ENCODE results near the gene SEC14L5. TPM values are rescaled to one million over a fixed set of nuclear protein-coding genes. Genes with fewer than 3 reads are reported as not detected.

Gene SEC14L5
- total and polyA plus RNA-seq, 10 donors: 0.06 to 0.94 (median 0.26) TPM; not detected in 1

DNA sequence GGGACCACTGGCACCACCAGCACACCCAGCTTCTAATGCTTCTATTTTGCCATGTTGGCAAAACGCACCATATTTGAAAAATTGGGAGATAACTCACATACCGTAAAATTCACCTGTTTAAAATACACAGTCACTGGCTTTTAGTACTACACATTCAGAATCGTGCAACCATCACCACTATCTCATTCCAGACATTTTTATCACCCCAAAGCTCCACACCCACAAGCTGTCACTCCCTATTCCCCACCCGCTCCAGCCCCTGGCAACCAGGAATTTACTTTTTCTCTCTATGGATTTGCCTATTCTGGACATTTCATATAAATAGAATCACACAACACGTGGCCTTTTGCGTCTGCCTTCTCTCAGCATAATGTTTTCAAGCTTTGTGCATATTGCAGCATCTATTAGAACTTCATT is 46.2 kb upstream of the SEC14L5 start:
- no peaks in the 10 kb centered on the region for H3K9me3 ChIP-seq
- H3K4me1 ChIP-seq: no peaks in the 10 kb centered on the region
- WGBS, 5 donors: 71 to 83% (median 77%) methylated on average over 6 of the region's 6 CpGs
- no peak for TF ChIP-seq POLR2A (IDR thresholded peaks at IDR 0.05)
- no peak for TF ChIP-seq POLR2AphosphoS5 (IDR thresholded peaks at IDR 0.05)
- TF ChIP-seq, protein P1, sequence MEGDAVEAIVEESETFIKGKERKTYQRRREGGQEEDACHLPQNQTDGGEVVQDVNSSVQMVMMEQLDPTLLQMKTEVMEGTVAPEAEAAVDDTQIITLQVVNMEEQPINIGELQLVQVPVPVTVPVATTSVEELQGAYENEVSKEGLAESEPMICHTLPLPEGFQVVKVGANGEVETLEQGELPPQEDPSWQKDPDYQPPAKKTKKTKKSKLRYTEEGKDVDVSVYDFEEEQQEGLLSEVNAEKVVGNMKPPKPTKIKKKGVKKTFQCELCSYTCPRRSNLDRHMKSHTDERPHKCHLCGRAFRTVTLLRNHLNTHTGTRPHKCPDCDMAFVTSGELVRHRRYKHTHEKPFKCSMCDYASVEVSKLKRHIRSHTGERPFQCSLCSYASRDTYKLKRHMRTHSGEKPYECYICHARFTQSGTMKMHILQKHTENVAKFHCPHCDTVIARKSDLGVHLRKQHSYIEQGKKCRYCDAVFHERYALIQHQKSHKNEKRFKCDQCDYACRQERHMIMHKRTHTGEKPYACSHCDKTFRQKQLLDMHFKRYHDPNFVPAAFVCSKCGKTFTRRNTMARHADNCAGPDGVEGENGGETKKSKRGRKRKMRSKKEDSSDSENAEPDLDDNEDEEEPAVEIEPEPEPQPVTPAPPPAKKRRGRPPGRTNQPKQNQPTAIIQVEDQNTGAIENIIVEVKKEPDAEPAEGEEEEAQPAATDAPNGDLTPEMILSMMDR (IDR thresholded peaks at IDR 0.05 in 8 of 11, conservative IDR thresholded peaks at IDR 0.05 in 3 of 11): no peak
- peaks cover 0 to 19% (median 0%) of the 10 kb centered on the region in 7 donors for H3K27me3 ChIP-seq (replicated peaks in 1 of 7)
- H3K4me3 ChIP-seq: no peak overlapping the region
- H3K36me3 ChIP-seq: no peaks in the 10 kb centered on the region
- intact Hi-C loops (cut with DNase I; ENCODE audit: low total_unique reads): no loop called here
- no peak overlapping the region for H3K27ac ChIP-seq
- no peak for DNase-seq

DNA sequence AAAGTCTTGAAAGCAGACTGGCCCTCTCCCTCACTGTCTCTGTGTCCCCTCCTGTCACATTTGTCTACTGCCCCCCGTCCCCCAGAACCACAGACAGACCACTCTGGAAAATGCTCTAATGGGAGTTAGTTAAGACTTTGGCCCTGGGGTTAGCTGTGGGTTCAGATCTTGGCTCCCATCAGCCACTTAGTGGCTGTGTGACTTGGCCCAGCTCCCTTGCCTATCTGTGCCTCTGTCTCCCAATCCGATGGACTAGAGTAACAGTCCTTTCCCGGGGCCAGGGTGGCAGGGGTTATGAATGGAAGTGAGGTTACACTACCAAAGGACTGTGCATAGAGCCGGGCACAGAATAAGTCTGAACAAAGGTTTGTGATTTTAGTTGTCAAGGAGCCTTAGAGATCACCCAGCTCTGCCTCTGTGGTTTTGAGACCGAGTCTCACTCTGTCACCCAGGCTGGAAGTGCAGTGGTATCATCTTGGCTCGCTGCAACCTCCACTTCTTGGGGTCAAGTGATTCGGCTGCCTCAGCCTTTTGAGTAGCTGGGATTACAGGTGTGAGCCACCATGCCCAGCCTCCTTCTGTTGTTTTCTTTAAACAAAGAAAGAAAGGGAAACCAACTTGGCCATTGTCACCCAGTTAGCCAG is 44.9 kb upstream of the SEC14L5 start:
- 74 to 91% (median 79%) methylated on average over 6 to 7 of the region's 7 CpGs for WGBS, 5 donors
- H3K27ac ChIP-seq: no peak overlapping the region
- intact Hi-C loops (cut with DNase I; ENCODE audit: low total_unique reads): no loop called here
- no peaks in the 10 kb centered on the region for H3K36me3 ChIP-seq
- TF ChIP-seq POLR2A (IDR thresholded peaks at IDR 0.05) (no peak), POLR2AphosphoS5 (IDR thresholded peaks at IDR 0.05) (no peak)
- H3K27me3 ChIP-seq (replicated peaks in 1 of 7): peaks cover 0 to 19% (median 0%) of the 10 kb centered on the region in 7 donors
- H3K4me3 ChIP-seq: no peak overlapping the region
- peak; percentile 15 for DNase-seq
- no peaks in the 10 kb centered on the region for H3K9me3 ChIP-seq
- no peaks in the 10 kb centered on the region for H3K4me1 ChIP-seq

DNA sequence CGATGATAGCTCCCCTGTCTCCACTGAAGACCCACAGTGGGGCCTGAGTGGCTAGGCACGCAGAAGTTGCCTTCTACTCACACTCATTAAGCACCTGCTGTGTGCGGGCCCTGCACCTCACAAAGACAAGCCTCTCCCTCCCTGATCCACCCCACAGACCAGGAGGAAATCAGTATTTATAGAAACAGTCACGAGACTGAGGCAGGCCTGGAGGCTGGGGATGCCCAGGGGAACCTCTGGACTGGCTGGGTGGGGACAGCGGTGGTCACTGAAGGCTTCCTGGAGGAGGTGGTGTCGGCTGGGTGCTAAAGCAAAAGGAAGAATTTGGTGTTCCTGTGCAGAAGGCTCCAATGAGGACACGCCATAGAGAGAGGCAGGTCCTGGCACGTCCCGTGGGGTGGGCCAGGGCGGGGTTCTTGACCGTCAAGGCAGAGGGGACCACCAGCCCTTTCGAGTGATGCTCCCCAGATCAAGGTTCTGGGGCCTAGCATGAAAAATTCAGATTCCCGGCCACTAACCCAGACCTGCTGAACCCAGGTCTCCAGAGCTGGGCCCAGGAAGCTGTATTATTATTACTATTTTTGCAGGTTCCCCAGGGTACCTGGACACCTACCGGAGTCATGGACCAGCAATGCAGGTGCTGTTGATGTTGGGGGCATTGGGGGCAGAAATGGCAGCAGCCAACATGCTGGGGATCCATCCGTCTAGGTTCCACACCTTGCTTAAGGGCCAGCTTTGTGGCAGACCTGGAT is 44.2 kb upstream of the SEC14L5 start:
- WGBS, 5 donors: 83 to 93% (median 89%) methylated on average over 15 of the region's 15 CpGs
- Histone ChIP-seq H3K4me1 (no peaks in the 10 kb centered on the region), H3K27me3 (replicated peaks in 1 of 7) (peaks cover 0 to 19% (median 0%) of the 10 kb centered on the region in 7 donors), H3K4me3 (no peak overlapping the region), H3K27ac (no peak overlapping the region), H3K36me3 (no peaks in the 10 kb centered on the region), H3K9me3 (no peaks in the 10 kb centered on the region)
- no peak for DNase-seq
- intact Hi-C loops (cut with DNase I; ENCODE audit: low total_unique reads): no loop called here
- TF ChIP-seq, protein P1 (IDR thresholded peaks at IDR 0.05 in 8 of 11, conservative IDR thresholded peaks at IDR 0.05 in 3 of 11): no peak
- TF ChIP-seq POLR2AphosphoS5 (IDR thresholded peaks at IDR 0.05) (no peak), POLR2A (IDR thresholded peaks at IDR 0.05) (no peak)

DNA sequence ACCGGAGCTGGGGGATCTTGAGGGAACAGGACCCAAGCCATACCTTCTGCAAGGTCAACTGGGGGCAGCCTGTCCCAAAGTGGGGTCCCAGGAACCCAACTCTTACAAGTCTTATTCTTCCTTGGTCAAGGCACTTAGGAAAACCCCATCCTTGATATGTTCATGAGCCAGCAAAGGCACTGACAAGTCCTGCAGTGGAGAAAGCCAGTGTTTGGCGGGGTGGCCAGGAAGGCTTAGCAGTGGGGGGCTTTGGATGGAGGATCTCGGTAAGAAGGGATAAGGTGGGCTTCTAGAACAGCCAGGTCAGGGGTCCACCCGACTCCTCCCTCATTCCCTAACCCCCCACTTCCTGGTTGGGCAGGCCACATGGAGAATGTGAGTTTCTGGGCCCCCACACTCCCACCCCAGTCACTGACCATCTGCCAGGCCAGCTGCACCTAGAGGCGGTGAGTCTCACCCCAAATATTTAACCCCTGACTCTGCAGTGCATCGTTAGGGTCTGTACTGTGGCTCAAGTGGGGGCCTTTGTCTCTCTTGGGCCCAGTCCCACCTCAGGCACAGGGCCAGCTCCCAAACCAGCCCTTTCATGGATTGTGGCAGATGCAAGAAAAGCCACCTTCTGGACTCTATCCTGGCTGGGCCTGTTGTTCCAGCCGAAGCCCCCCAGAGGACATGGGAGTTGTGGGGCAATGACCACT is 43.5 kb upstream of the SEC14L5 start:
- Histone ChIP-seq H3K4me1 (no peaks in the 10 kb centered on the region), H3K4me3 (no peak overlapping the region), H3K36me3 (no peaks in the 10 kb centered on the region), H3K27ac (no peak overlapping the region), H3K27me3 (replicated peaks in 1 of 7) (peaks cover 0 to 19% (median 0%) of the 10 kb centered on the region in 7 donors), H3K9me3 (no peaks in the 10 kb centered on the region)
- TF ChIP-seq POLR2AphosphoS5 (IDR thresholded peaks at IDR 0.05) (no peak), POLR2A (IDR thresholded peaks at IDR 0.05) (no peak)
- TF ChIP-seq, protein P1 (IDR thresholded peaks at IDR 0.05 in 8 of 11, conservative IDR thresholded peaks at IDR 0.05 in 3 of 11): no peak
- intact Hi-C loops (cut with DNase I; ENCODE audit: low total_unique reads): no loop called here
- WGBS, 5 donors: 76 to 93% (median 89%) methylated on average over 6 to 7 of the region's 7 CpGs
- no peak for DNase-seq

Data from spleen (tissue), 11 donors.